Caco-2 (cell line): ENCODE measurements around the gene UST. TPM values are rescaled to one million over a fixed set of nuclear protein-coding genes. Genes with fewer than 3 reads are reported as not detected.

Source experiments
- BruUV-seq: library from RNA; stranded (reverse); fragments of 400-500 nt; replicated peaks from 2 replicates; lab custom pipeline; 2021; lab: Mats Ljungman, UMichigan
- CTCF ChIA-PET: fragments of 300-600 bp; sonication (Branson Sonifier 250); formaldehyde crosslinking; loops from one replicate; lab custom pipeline; 2022; ENCODE audit warnings: antibody characterized with exemption; lab: Charles Lee
- POLR2A ChIA-PET: fragments of 300-600 bp; sonication (Branson Sonifier 250); formaldehyde crosslinking; loops from one replicate; lab custom pipeline; 2022; ENCODE audit warnings: antibody characterized with exemption; lab: Charles Lee
- DNase-seq, 2 experiments: peaks; one replicate each; pipeline versions ENCODE4 v3.0.0 to v3.0.0-alpha.2; 2020 to 2022
- H3K27me3 ChIP-seq: replicated peaks from 2 replicates; pipeline ENCODE4 v1.6.0; 2011; ENCODE audit warnings: low read length; ENCODE audit not compliant: control insufficient read depth, insufficient read depth
- H3K36me3 ChIP-seq: 2 replicates; pipeline ENCODE4 v1.5.1; 2011; ENCODE audit warnings: low read length; ENCODE audit not compliant: control insufficient read depth, insufficient read depth
- H3K4me1 ChIP-seq: fragments of 250-450 bp; sonication (Bioruptor Pico); 2 replicates; pipeline ENCODE4 v1.5.1; 2020; ENCODE audit warnings: mild to moderate bottlenecking
- H3K4me3 ChIP-seq: 2 replicates; pipeline ENCODE4 v1.5.1; 2011; ENCODE audit warnings: low read depth, mild to moderate bottlenecking, control low read depth, low read length
- H3K9me3 ChIP-seq: fragments of 250-450 bp; sonication (Bioruptor Pico); 2 replicates; pipeline ENCODE4 v1.5.1; 2020; ENCODE audit warnings: mild to moderate bottlenecking, moderate library complexity
- H3K27ac Mint-ChIP-seq: one replicate; pipeline ENCODE4 v1.8.0; 2022; ENCODE audit warnings: mixed read lengths; ENCODE audit not compliant: unreplicated experiment
- H3K27me3 Mint-ChIP-seq: one replicate; pipeline ENCODE4 v1.8.0; 2022; ENCODE audit warnings: mixed read lengths; ENCODE audit not compliant: insufficient read depth, unreplicated experiment
- H3K36me3 Mint-ChIP-seq: one replicate; pipeline ENCODE4 v1.8.0; 2022; ENCODE audit warnings: mild to moderate bottlenecking, mixed read lengths; ENCODE audit not compliant: insufficient read depth, unreplicated experiment
- H3K4me1 Mint-ChIP-seq: one replicate; pipeline ENCODE4 v1.8.0; 2022; ENCODE audit warnings: low read depth, mixed read lengths; ENCODE audit not compliant: unreplicated experiment
- H3K4me3 Mint-ChIP-seq: one replicate; pipeline ENCODE4 v1.8.0; 2022; ENCODE audit warnings: mild to moderate bottlenecking, moderate library complexity, mixed read lengths; ENCODE audit not compliant: unreplicated experiment
- H3K9me3 Mint-ChIP-seq: one replicate; pipeline ENCODE4 v1.8.0; 2022; ENCODE audit warnings: mixed read lengths; ENCODE audit not compliant: unreplicated experiment
- intact Hi-C: fragments of 100-400 bp; cut with micrococcal nuclease; formaldehyde crosslinking; loops from one replicate; pipeline ENCODE4 v1.10.0; 2022; ENCODE audit not compliant: unreplicated experiment
- total RNA-seq: library from RNA; stranded (reverse); gene quantifications from 2 replicates; pipeline ENCODE4 v1.2.3, GENCODE V29; 2022
- TF ChIP-seq, protein P1 (sequence below), 2 experiments: fragments of 200-600 bp in 1 of 2; IDR thresholded peaks; 1 replicate in 1 of 2; 2 replicates in 1 of 2; pipeline versions ENCODE4 v1.5.1 to v1.8.0; 2011 to 2022; ENCODE audit warnings: antibody characterized with exemption in 1 of 2, control low read depth in 1 of 2, inconsistent platforms in 1 of 2, low read depth in 1 of 2, low read length in 1 of 2, mild to moderate bottlenecking in 1 of 2, moderate library complexity in 1 of 2; ENCODE audit not compliant: insufficient read depth in 1 of 2, severe bottlenecking in 1 of 2, unreplicated experiment in 1 of 2

Gene UST
- total RNA-seq, 1 experiment from 2014 or later: not detected

DNA sequence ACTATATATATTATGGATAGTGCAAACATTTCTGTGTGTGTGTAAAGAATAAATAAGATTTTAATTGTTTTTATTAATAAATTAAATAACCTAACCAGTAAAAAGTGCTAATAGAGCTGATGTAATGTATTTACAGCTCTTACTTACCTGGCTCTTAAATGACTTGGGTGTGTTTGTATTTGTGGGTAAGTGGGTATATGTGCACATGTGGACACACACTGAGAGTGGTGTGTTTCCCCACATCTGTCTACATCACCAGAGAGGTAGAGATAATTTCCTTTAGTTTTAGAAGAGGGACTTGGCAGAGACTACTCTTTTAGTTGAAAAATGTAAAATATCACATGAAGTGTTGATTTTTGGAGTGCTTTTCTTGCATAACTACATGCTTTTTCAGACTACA is 76.0 kb downstream of the UST start:
- no peak overlapping the region for H3K27ac Mint-ChIP-seq

GRCh38 chr6:148824291-148824690 is 77.5 kb downstream of the UST start:
- BruUV-seq: no TSS peak
- CTCF ChIA-PET: no interaction called here
- no peaks in the 10 kb centered on the region for H3K9me3 ChIP-seq
- TF ChIP-seq, protein P1, sequence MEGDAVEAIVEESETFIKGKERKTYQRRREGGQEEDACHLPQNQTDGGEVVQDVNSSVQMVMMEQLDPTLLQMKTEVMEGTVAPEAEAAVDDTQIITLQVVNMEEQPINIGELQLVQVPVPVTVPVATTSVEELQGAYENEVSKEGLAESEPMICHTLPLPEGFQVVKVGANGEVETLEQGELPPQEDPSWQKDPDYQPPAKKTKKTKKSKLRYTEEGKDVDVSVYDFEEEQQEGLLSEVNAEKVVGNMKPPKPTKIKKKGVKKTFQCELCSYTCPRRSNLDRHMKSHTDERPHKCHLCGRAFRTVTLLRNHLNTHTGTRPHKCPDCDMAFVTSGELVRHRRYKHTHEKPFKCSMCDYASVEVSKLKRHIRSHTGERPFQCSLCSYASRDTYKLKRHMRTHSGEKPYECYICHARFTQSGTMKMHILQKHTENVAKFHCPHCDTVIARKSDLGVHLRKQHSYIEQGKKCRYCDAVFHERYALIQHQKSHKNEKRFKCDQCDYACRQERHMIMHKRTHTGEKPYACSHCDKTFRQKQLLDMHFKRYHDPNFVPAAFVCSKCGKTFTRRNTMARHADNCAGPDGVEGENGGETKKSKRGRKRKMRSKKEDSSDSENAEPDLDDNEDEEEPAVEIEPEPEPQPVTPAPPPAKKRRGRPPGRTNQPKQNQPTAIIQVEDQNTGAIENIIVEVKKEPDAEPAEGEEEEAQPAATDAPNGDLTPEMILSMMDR (IDR thresholded peaks at IDR 0.05; ENCODE audit: insufficient read depth in 1 of 2, low read depth in 1 of 2, low read length in 1 of 2, severe bottlenecking in 1 of 2, unreplicated experiment in 1 of 2): no peak
- H3K27me3 Mint-ChIP-seq: peaks cover 10% of the 10 kb centered on the region
- intact Hi-C loops: no loop called here
- POLR2A ChIA-PET: no interaction called here
- H3K27me3 ChIP-seq: no peaks in the 10 kb centered on the region
- DNase-seq: no peak
- no peaks in the 10 kb centered on the region for H3K36me3 Mint-ChIP-seq
- no peaks in the 10 kb centered on the region for H3K4me1 ChIP-seq
- no peak overlapping the region for H3K4me3 Mint-ChIP-seq
- no peaks in the 10 kb centered on the region for H3K4me1 Mint-ChIP-seq
- no peaks in the 10 kb centered on the region for H3K36me3 ChIP-seq
- no peak overlapping the region for H3K27ac Mint-ChIP-seq
- no peak overlapping the region for H3K4me3 ChIP-seq
- H3K9me3 Mint-ChIP-seq: no peaks in the 10 kb centered on the region

More for the DNA sequence above, 76.0 kb downstream of the UST start:
- intact Hi-C loops: no loop called here
- Mint-ChIP-seq H3K36me3 (no peaks in the 10 kb centered on the region), H3K4me1 (no peaks in the 10 kb centered on the region), H3K27me3 (peaks cover 10% of the 10 kb centered on the region), H3K9me3 (no peaks in the 10 kb centered on the region), H3K4me3 (no peak overlapping the region)
- no peak for DNase-seq
- no TSS peak for BruUV-seq
- TF ChIP-seq, protein P1 (IDR thresholded peaks at IDR 0.05; ENCODE audit: insufficient read depth in 1 of 2, low read depth in 1 of 2, low read length in 1 of 2, severe bottlenecking in 1 of 2, unreplicated experiment in 1 of 2): no peak
- Histone ChIP-seq H3K4me3 (no peak overlapping the region), H3K27me3 (no peaks in the 10 kb centered on the region), H3K9me3 (no peaks in the 10 kb centered on the region), H3K4me1 (no peaks in the 10 kb centered on the region), H3K36me3 (no peaks in the 10 kb centered on the region)
- CTCF ChIA-PET: no interaction called here
- POLR2A ChIA-PET: no interaction called here

GRCh38 chr6:148824960-148825359 is 78.1 kb downstream of the UST start:
- no TSS peak for BruUV-seq
- ChIA-PET CTCF (no interaction called here), POLR2A (no interaction called here)
- no peak overlapping the region for H3K4me3 Mint-ChIP-seq
- intact Hi-C loops: no loop called here
- TF ChIP-seq, protein P1 (IDR thresholded peaks at IDR 0.05; ENCODE audit: insufficient read depth in 1 of 2, low read depth in 1 of 2, low read length in 1 of 2, severe bottlenecking in 1 of 2, unreplicated experiment in 1 of 2): no peak
- H3K27me3 Mint-ChIP-seq: peaks cover 15% of the 10 kb centered on the region
- H3K9me3 Mint-ChIP-seq: no peaks in the 10 kb centered on the region
- H3K36me3 ChIP-seq: no peaks in the 10 kb centered on the region
- H3K36me3 Mint-ChIP-seq: no peaks in the 10 kb centered on the region
- no peaks in the 10 kb centered on the region for H3K4me1 ChIP-seq
- no peak overlapping the region for H3K27ac Mint-ChIP-seq
- H3K4me1 Mint-ChIP-seq: no peaks in the 10 kb centered on the region
- H3K4me3 ChIP-seq: no peak overlapping the region
- H3K9me3 ChIP-seq: no peaks in the 10 kb centered on the region
- H3K27me3 ChIP-seq: no peaks in the 10 kb centered on the region
- DNase-seq: no peak
